Gastrocnemius medialis (tissue), 4 donors: ENCODE measurements around the gene BLMH.

ENCODE experiments used
- POLR2A ChIP-seq, 2 donors: fragments of 450-650 bp; IDR thresholded peaks; one replicate each; pipeline ENCODE4 v1.6.1; 2017; ENCODE audit warnings: antibody characterized with exemption in 2 of 2, mild to moderate bottlenecking in 2 of 2, moderate library complexity in 2 of 2
- TF ChIP-seq, protein P1 (sequence below), 5 experiments: fragments of 450-650 bp in 3 of 5; fragments of 200-600 bp in 2 of 5; sonication (generic) in 2 of 5; IDR thresholded peaks in 4 of 5; conservative IDR thresholded peaks in 1 of 5; 1 replicate in 4 of 5; 2 replicates in 1 of 5; pipeline ENCODE4 v1.5.1; 2016 to 2019; ENCODE audit warnings: antibody characterized with exemption in 5 of 5, mild to moderate bottlenecking in 3 of 5, moderate library complexity in 3 of 5

DNA sequence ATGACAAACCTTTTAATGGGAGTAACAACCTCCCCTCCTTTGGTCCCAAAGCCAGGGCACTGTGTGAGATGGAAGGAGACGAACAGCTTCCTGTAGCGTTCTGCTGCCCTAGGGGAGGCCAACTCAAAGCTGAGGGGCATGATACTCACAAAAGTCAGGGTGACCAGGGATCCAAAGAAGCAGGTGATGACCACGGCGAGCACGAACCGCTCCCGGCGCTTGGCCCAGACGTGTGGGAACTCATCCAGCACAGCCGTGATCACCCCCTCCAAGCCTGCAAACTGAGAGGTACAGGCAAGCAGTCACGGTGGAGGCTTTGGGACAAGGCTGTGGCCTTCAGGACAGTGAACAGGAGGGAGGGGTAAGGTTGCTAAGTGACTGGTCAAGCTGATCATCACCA lies 81.4 kb downstream of the BLMH start:
- no peak for TF ChIP-seq POLR2A (IDR thresholded peaks at IDR 0.05)
- TF ChIP-seq, protein P1, sequence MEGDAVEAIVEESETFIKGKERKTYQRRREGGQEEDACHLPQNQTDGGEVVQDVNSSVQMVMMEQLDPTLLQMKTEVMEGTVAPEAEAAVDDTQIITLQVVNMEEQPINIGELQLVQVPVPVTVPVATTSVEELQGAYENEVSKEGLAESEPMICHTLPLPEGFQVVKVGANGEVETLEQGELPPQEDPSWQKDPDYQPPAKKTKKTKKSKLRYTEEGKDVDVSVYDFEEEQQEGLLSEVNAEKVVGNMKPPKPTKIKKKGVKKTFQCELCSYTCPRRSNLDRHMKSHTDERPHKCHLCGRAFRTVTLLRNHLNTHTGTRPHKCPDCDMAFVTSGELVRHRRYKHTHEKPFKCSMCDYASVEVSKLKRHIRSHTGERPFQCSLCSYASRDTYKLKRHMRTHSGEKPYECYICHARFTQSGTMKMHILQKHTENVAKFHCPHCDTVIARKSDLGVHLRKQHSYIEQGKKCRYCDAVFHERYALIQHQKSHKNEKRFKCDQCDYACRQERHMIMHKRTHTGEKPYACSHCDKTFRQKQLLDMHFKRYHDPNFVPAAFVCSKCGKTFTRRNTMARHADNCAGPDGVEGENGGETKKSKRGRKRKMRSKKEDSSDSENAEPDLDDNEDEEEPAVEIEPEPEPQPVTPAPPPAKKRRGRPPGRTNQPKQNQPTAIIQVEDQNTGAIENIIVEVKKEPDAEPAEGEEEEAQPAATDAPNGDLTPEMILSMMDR (IDR thresholded peaks at IDR 0.05 in 4 of 5, conservative IDR thresholded peaks at IDR 0.05 in 1 of 5): no peak
